Peyer's patch (tissue), 4 donors: ENCODE data around the gene CD300C. TPM values are rescaled to one million over a fixed set of nuclear protein-coding genes. Genes with fewer than 3 reads are reported as not detected.
A peak's percentile ranks its signal among the peaks of the same experiment; 100 is the strongest.

Experiments used
- DNase-seq, 3 donors: peaks; one replicate each; pipeline ENCODE4 v3.0.0-alpha.2; 2017 to 2019
- H3K27ac ChIP-seq, 4 donors: fragments of 200-600 bp; sonication (generic); one replicate each; pipeline ENCODE4 v1.5.1; 2016 to 2019
- H3K27me3 ChIP-seq, 2 donors: fragments of 200-600 bp; sonication (generic); one replicate each; pipeline ENCODE4 v1.5.1; 2019
- H3K36me3 ChIP-seq, 3 donors: fragments of 200-600 bp; sonication (generic); one replicate each; pipeline ENCODE4 v1.5.1; 2016 to 2019
- H3K4me1 ChIP-seq, 4 donors: fragments of 200-600 bp; sonication (generic); one replicate each; pipeline ENCODE4 v1.5.1; 2016 to 2019
- H3K4me3 ChIP-seq, 4 donors: fragments of 200-600 bp; sonication (generic); 1 replicate in 3 of 4; 2 replicates in 1 of 4; pipeline ENCODE4 v1.5.1; 2016 to 2019; ENCODE audit warnings: mild to moderate bottlenecking in 1 of 4
- H3K9me3 ChIP-seq, 4 donors: fragments of 200-600 bp; sonication (generic); one replicate each; pipeline ENCODE4 v1.5.1; 2016 to 2019; ENCODE audit warnings: mild to moderate bottlenecking in 1 of 4
- POLR2A ChIP-seq, 2 donors: fragments of 450-650 bp; IDR thresholded peaks; one replicate each; pipeline ENCODE4 v1.5.1; 2017; ENCODE audit warnings: antibody characterized with exemption in 2 of 2, mild to moderate bottlenecking in 2 of 2, moderate library complexity in 2 of 2
- total RNA-seq, 4 donors: library from RNA; depleted of rRNA; stranded (reverse); fragments of >200 nt; gene quantifications; one replicate each; pipeline ENCODE4 v1.1.0, GENCODE V29; 2016
- TF ChIP-seq, protein P1 (sequence below), 6 experiments: fragments of 450-650 bp in 4 of 6; fragments of 200-600 bp in 2 of 6; sonication (generic) in 1 of 6; IDR thresholded peaks; one replicate each; pipeline ENCODE4 v1.5.1; 2017 to 2019; ENCODE audit warnings: antibody characterized with exemption in 6 of 6, mild to moderate bottlenecking in 3 of 6, moderate library complexity in 1 of 6

The CD300C gene
- total RNA-seq, 4 donors from 2014 or later, result not detected

- peak; percentile 65 to 86 (median 78) for DNase-seq
- TF ChIP-seq, protein P1, sequence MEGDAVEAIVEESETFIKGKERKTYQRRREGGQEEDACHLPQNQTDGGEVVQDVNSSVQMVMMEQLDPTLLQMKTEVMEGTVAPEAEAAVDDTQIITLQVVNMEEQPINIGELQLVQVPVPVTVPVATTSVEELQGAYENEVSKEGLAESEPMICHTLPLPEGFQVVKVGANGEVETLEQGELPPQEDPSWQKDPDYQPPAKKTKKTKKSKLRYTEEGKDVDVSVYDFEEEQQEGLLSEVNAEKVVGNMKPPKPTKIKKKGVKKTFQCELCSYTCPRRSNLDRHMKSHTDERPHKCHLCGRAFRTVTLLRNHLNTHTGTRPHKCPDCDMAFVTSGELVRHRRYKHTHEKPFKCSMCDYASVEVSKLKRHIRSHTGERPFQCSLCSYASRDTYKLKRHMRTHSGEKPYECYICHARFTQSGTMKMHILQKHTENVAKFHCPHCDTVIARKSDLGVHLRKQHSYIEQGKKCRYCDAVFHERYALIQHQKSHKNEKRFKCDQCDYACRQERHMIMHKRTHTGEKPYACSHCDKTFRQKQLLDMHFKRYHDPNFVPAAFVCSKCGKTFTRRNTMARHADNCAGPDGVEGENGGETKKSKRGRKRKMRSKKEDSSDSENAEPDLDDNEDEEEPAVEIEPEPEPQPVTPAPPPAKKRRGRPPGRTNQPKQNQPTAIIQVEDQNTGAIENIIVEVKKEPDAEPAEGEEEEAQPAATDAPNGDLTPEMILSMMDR (IDR thresholded peaks at IDR 0.05), result peak; percentile 82 to 96 (median 90)
- TF ChIP-seq POLR2A (IDR thresholded peaks at IDR 0.05), result no peak
- no peaks in the 10 kb centered on the region for H3K27me3 ChIP-seq
- H3K4me1 ChIP-seq, result no peaks in the 10 kb centered on the region
- H3K9me3 ChIP-seq, result no peaks in the 10 kb centered on the region
- H3K36me3 ChIP-seq, result no peaks in the 10 kb centered on the region
- no peak overlapping the region for H3K4me3 ChIP-seq
- no peak overlapping the region for H3K27ac ChIP-seq
Observed at GRCh38 chr17:74493331-74493833, 52.5 kb downstream of the CD300C start.

DNA sequence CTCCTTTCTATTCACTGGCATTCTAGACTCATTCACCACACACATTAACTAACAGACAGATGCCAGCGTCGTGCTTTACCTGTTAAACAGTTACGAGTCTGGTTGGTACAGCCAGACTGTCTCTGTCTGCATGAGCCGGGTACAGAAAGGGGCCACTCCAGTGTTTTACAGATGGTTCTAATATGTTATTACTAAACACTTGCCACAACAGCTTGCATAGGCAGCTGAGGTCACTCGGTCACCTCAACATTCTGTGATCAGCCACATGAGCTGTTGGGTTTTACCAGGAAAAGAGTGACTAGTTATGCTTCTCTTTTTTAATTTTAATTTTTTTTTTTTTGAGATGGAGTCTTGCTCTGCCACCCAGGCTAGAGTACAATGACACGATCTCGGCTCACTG, 54.3 kb downstream of the CD300C start:
- Histone ChIP-seq H3K4me1 (no peaks in the 10 kb centered on the region), H3K4me3 (no peak overlapping the region), H3K9me3 (no peaks in the 10 kb centered on the region), H3K27me3 (no peaks in the 10 kb centered on the region), H3K27ac (no peak overlapping the region), H3K36me3 (no peaks in the 10 kb centered on the region)
- TF ChIP-seq, protein P1 (IDR thresholded peaks at IDR 0.05), result no peak
- no peak for TF ChIP-seq POLR2A (IDR thresholded peaks at IDR 0.05)
- peak in 2 of 3 donors; percentile 15 to 42 for DNase-seq

Other genes with a start within 250 kb of the CD300C start
- gene KIF19, start 219.9 kb downstream of the CD300C start, total RNA-seq, result 10 to 100 TPM in 1 of 4 donors, 1 to 10 TPM in 3; 2.1 to 31.4 (median 8.6) TPM
- gene BTBD17, start 184.2 kb downstream of the CD300C start, total RNA-seq, result not detected
- 1 to 10 TPM in 1 of 4 donors, under 1 TPM in 2, not detected in 1; 0.53 to 1.1 (median 0.85) TPM for gene GPR142, start 178.6 kb downstream of the CD300C start, total RNA-seq
- 100 to 1,000 TPM in 2 of 4 donors, 10 to 100 TPM in 2; 61.1 to 173 (median 107) TPM for gene GPRC5C, start 114.0 kb downstream of the CD300C start, total RNA-seq
- 10 to 100 TPM in 1 of 4 donors, 1 to 10 TPM in 3; 1.1 to 61.1 (median 6.8) TPM for gene CD300A, start 79.5 kb downstream of the CD300C start, total RNA-seq
- gene CD300LB, start 14.6 kb downstream of the CD300C start, total RNA-seq, result not detected
- gene CD300H, start 21.4 kb upstream of the CD300C start, total RNA-seq, result not detected
- gene CD300LD, start 46.2 kb upstream of the CD300C start, total RNA-seq, result not detected
- gene CD300E, start 77.6 kb upstream of the CD300C start, total RNA-seq, result not detected
- gene CD300LF, start 166.8 kb upstream of the CD300C start, total RNA-seq, result 1 to 10 TPM in 2 of 4 donors, not detected in 2; 1.1 to 1.7 TPM
- gene RAB37, start 191.1 kb upstream of the CD300C start, total RNA-seq, result 10 to 100 TPM in 1 of 4 donors, 1 to 10 TPM in 3; 1.1 to 35.5 (median 4.4) TPM
- 100 to 1,000 TPM; 121 to 600 (median 488) TPM for gene NHERF1, start 202.5 kb upstream of the CD300C start, total RNA-seq
- 10 to 100 TPM; 23.1 to 85.0 (median 37.4) TPM for gene NAT9, start 230.2 kb upstream of the CD300C start, total RNA-seq